WTC11 (cell line): Measurements from ENCODE around the gene SDR9C7. TPM values are rescaled to one million over a fixed set of nuclear protein-coding genes. Genes with fewer than 3 reads are reported as not detected.
"Not testable (repeated sequence)": the region's sequence is repeated elsewhere in the genome, so short reads cannot be mapped to it uniquely, and the experiment has no call there.

Source experiments
- ATAC-seq: fragments of 200-7000 bp; cut with Tn5 transposase; 2 replicates; pipeline ENCODE4 v1.10.0; 2021; ENCODE audit warnings: mild to moderate bottlenecking, moderate library complexity
- CTCF ChIA-PET: fragments of 300-600 bp; sonication (Branson Sonifier 250); formaldehyde crosslinking; loops from one replicate; lab custom pipeline; 2021; ENCODE audit warnings: antibody characterized with exemption; lab: Charles Lee
- POLR2A ChIA-PET: fragments of 350-600 bp; sonication (Branson Sonifier 250); formaldehyde crosslinking; loops from one replicate; lab custom pipeline; 2021; ENCODE audit warnings: antibody characterized with exemption; lab: Charles Lee
- DNase-seq: peaks from one replicate; pipeline ENCODE4 v3.0.0; 2021; ENCODE audit warnings: low spot score
- H3K27ac Mint-ChIP-seq: 2 replicates; pipeline ENCODE4 v1.8.0; 2021; ENCODE audit warnings: mixed read lengths
- H3K27me3 Mint-ChIP-seq: 2 replicates; pipeline ENCODE4 v1.8.0; 2021; ENCODE audit warnings: low read depth, mild to moderate bottlenecking, moderate library complexity, mixed read lengths
- H3K36me3 Mint-ChIP-seq: 2 replicates; pipeline ENCODE4 v1.8.0; 2021; ENCODE audit warnings: mixed read lengths
- H3K4me1 Mint-ChIP-seq: 2 replicates; pipeline ENCODE4 v1.8.0; 2022; ENCODE audit warnings: mixed read lengths
- H3K4me3 Mint-ChIP-seq: 2 replicates; pipeline ENCODE4 v1.8.0; 2021; ENCODE audit warnings: mild to moderate bottlenecking, moderate library complexity, mixed read lengths
- H3K9me3 Mint-ChIP-seq: 2 replicates; pipeline ENCODE4 v1.8.0; 2021; ENCODE audit warnings: mixed read lengths
- CBFB ChIP-seq: sonication (generic); formaldehyde crosslinking; IDR thresholded peaks from 2 replicates; pipeline ENCODE4 v1.8.1; 2022; ENCODE audit warnings: mild to moderate bottlenecking, low read depth, missing genetic modification reagents
- EMX1 ChIP-seq: fragments of 250-450 bp; sonication (Bioruptor Pico); IDR thresholded peaks from 2 replicates; pipeline ENCODE4 v1.8.0; 2021; ENCODE audit warnings: mild to moderate bottlenecking
- GTF2I ChIP-seq: fragments of 250-450 bp; sonication (Bioruptor Pico); conservative IDR thresholded peaks from 2 replicates; pipeline ENCODE4 v1.4.0; 2021; ENCODE audit warnings: mild to moderate bottlenecking
- KAT7 ChIP-seq: sonication (generic); formaldehyde crosslinking; IDR thresholded peaks from 2 replicates; pipeline ENCODE4 v1.8.1; 2023; ENCODE audit warnings: missing genetic modification reagents, mild to moderate bottlenecking, borderline replicate concordance
- MXD4 ChIP-seq: fragments of 250-450 bp; sonication (Bioruptor Pico); IDR thresholded peaks from 2 replicates; pipeline ENCODE4 v1.8.0; 2021; ENCODE audit warnings: mild to moderate bottlenecking, moderate library complexity, borderline replicate concordance
- NFATC4 ChIP-seq: fragments of 250-450 bp; sonication (Bioruptor Pico); IDR thresholded peaks from 2 replicates; pipeline ENCODE4 v1.9.0; 2021; ENCODE audit warnings: mild to moderate bottlenecking
- SMAD4 ChIP-seq: sonication (generic); formaldehyde crosslinking; IDR thresholded peaks from 2 replicates; pipeline ENCODE4 v1.8.0; 2022; ENCODE audit warnings: mild to moderate bottlenecking, missing genetic modification reagents
- ZNF138 ChIP-seq: sonication (generic); formaldehyde crosslinking; conservative IDR thresholded peaks from 2 replicates; pipeline ENCODE4 v1.8.1; 2022; ENCODE audit warnings: mild to moderate bottlenecking, moderate library complexity, missing genetic modification reagents
- ZNF396 ChIP-seq: fragments of 250-450 bp; sonication (Bioruptor Pico); IDR thresholded peaks from 2 replicates; pipeline ENCODE4 v1.8.0; 2021; ENCODE audit warnings: mild to moderate bottlenecking, moderate library complexity, borderline replicate concordance
- ZNF425 ChIP-seq: fragments of 250-450 bp; sonication (Bioruptor Pico); conservative IDR thresholded peaks from 2 replicates; pipeline ENCODE4 v1.9.0; 2021; ENCODE audit warnings: mild to moderate bottlenecking
- ZNF671 ChIP-seq: fragments of 250-450 bp; sonication (Bioruptor Pico); IDR thresholded peaks from 2 replicates; pipeline ENCODE4 v1.8.0; 2021; ENCODE audit warnings: mild to moderate bottlenecking
- total RNA-seq: library from RNA; stranded (reverse); gene quantifications from 3 replicates; pipeline ENCODE4 v1.2.3, GENCODE V29; 2021
- TF ChIP-seq, protein P1 (sequence below): fragments of 250-450 bp; sonication (Bioruptor Pico); IDR thresholded peaks from 2 replicates; pipeline ENCODE4 v1.9.0; 2021; ENCODE audit warnings: mild to moderate bottlenecking
- TF ChIP-seq, protein P2 (sequence below): sonication (generic); formaldehyde crosslinking; IDR thresholded peaks from 2 replicates; pipeline ENCODE4 v1.8.1; 2022; ENCODE audit warnings: mild to moderate bottlenecking, moderate library complexity, missing genetic modification reagents
- TF ChIP-seq, protein P3 (sequence below): sonication (generic); formaldehyde crosslinking; IDR thresholded peaks from 2 replicates; pipeline ENCODE4 v1.8.0; 2022; ENCODE audit warnings: missing genetic modification reagents
- TF ChIP-seq, protein P4 (sequence below): sonication (generic); formaldehyde crosslinking; IDR thresholded peaks from 2 replicates; pipeline ENCODE4 v1.8.0; 2023; ENCODE audit warnings: missing genetic modification reagents

SDR9C7 gene
- total RNA-seq, 1 experiment from 2014 or later = not detected

DNA sequence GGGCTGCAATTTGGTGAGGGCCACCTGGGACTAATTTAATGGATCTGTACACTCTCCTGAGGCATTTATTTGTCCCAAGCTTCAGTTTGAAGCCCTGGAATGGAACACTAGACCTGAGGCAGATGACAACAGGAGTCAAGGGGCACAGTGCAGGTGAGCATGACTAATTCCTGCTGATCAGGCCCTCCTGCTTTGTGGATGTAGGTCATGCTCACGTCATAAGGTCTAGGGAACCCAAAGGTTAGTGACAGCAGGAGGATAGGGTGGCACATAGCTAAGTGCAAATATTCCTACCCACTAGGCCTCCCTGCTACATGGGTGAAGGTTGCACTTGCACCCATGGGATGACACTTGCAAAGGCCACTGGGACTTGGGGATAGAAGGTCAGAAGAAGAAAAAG is 30.8 kb downstream of the SDR9C7 start:
- peaks cover 28% of the 10 kb centered on the region for H3K36me3 Mint-ChIP-seq

GRCh38 chr12:56901313-56901712 is 32.9 kb downstream of the SDR9C7 start:
- ATAC-seq, H3K4me1 Mint-ChIP-seq, H3K27ac Mint-ChIP-seq, CTCF ChIA-PET, POLR2A ChIA-PET, DNase-seq, H3K4me3 Mint-ChIP-seq: not testable (repeated sequence)
- Mint-ChIP-seq H3K9me3 (peaks cover 72% of the 10 kb centered on the region), H3K36me3 (peaks cover 24% of the 10 kb centered on the region), H3K27me3 (peaks cover 14% of the 10 kb centered on the region)

More for the DNA sequence above, 30.8 kb downstream of the SDR9C7 start:
- Mint-ChIP-seq H3K4me1 (no peaks in the 10 kb centered on the region), H3K27ac (no peak overlapping the region)
- TF ChIP-seq KAT7 (CRISPR knock-in tag) = no peak
- no peak for TF ChIP-seq NFATC4 (CRISPR knock-in tag)
- TF ChIP-seq ZNF671 (CRISPR knock-in tag) = no peak
- no peak for TF ChIP-seq GTF2I (CRISPR knock-in tag)
- no peak for TF ChIP-seq MXD4
- TF ChIP-seq ZNF396 (CRISPR knock-in tag) = no peak
- TF ChIP-seq ZNF138 (CRISPR knock-in tag) = no peak
- TF ChIP-seq, protein P1, sequence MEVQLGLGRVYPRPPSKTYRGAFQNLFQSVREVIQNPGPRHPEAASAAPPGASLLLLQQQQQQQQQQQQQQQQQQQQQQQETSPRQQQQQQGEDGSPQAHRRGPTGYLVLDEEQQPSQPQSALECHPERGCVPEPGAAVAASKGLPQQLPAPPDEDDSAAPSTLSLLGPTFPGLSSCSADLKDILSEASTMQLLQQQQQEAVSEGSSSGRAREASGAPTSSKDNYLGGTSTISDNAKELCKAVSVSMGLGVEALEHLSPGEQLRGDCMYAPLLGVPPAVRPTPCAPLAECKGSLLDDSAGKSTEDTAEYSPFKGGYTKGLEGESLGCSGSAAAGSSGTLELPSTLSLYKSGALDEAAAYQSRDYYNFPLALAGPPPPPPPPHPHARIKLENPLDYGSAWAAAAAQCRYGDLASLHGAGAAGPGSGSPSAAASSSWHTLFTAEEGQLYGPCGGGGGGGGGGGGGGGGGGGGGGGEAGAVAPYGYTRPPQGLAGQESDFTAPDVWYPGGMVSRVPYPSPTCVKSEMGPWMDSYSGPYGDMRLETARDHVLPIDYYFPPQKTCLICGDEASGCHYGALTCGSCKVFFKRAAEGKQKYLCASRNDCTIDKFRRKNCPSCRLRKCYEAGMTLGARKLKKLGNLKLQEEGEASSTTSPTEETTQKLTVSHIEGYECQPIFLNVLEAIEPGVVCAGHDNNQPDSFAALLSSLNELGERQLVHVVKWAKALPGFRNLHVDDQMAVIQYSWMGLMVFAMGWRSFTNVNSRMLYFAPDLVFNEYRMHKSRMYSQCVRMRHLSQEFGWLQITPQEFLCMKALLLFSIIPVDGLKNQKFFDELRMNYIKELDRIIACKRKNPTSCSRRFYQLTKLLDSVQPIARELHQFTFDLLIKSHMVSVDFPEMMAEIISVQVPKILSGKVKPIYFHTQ (CRISPR knock-in tag) = no peak
- no peak for TF ChIP-seq SMAD4 (CRISPR knock-in tag)
- no peak for TF ChIP-seq CBFB (CRISPR knock-in tag)
- TF ChIP-seq, all 79 proteins: peak for 0
- ATAC-seq (no peak), DNase-seq (no peak)
- H3K9me3 Mint-ChIP-seq = peaks cover 71% of the 10 kb centered on the region
- ChIA-PET CTCF (no interaction called here), POLR2A (no interaction called here)
- peaks cover 15% of the 10 kb centered on the region for H3K27me3 Mint-ChIP-seq
- no peak overlapping the region for H3K4me3 Mint-ChIP-seq

GRCh38 chr12:56900583-56900982 is 33.6 kb downstream of the SDR9C7 start:
- Mint-ChIP-seq H3K36me3 (peaks cover 24% of the 10 kb centered on the region), H3K27ac (no peak overlapping the region), H3K9me3 (peaks cover 74% of the 10 kb centered on the region), H3K4me1 (no peaks in the 10 kb centered on the region), H3K27me3 (peaks cover 22% of the 10 kb centered on the region), H3K4me3 (no peak overlapping the region)
- TF ChIP-seq GTF2I (CRISPR knock-in tag) (no peak), ZNF425 (CRISPR knock-in tag) (no peak), EMX1 (no peak)
- TF ChIP-seq, protein P2, sequence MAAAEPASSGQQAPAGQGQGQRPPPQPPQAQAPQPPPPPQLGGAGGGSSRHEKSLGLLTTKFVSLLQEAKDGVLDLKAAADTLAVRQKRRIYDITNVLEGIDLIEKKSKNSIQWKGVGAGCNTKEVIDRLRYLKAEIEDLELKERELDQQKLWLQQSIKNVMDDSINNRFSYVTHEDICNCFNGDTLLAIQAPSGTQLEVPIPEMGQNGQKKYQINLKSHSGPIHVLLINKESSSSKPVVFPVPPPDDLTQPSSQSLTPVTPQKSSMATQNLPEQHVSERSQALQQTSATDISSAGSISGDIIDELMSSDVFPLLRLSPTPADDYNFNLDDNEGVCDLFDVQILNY = no peak
- TF ChIP-seq, protein P3, sequence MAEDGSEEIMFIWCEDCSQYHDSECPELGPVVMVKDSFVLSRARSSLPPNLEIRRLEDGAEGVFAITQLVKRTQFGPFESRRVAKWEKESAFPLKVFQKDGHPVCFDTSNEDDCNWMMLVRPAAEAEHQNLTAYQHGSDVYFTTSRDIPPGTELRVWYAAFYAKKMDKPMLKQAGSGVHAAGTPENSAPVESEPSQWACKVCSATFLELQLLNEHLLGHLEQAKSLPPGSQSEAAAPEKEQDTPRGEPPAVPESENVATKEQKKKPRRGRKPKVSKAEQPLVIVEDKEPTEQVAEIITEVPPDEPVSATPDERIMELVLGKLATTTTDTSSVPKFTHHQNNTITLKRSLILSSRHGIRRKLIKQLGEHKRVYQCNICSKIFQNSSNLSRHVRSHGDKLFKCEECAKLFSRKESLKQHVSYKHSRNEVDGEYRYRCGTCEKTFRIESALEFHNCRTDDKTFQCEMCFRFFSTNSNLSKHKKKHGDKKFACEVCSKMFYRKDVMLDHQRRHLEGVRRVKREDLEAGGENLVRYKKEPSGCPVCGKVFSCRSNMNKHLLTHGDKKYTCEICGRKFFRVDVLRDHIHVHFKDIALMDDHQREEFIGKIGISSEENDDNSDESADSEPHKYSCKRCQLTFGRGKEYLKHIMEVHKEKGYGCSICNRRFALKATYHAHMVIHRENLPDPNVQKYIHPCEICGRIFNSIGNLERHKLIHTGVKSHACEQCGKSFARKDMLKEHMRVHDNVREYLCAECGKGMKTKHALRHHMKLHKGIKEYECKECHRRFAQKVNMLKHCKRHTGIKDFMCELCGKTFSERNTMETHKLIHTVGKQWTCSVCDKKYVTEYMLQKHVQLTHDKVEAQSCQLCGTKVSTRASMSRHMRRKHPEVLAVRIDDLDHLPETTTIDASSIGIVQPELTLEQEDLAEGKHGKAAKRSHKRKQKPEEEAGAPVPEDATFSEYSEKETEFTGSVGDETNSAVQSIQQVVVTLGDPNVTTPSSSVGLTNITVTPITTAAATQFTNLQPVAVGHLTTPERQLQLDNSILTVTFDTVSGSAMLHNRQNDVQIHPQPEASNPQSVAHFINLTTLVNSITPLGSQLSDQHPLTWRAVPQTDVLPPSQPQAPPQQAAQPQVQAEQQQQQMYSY (CRISPR knock-in tag) = no peak
- TF ChIP-seq, protein P4, sequence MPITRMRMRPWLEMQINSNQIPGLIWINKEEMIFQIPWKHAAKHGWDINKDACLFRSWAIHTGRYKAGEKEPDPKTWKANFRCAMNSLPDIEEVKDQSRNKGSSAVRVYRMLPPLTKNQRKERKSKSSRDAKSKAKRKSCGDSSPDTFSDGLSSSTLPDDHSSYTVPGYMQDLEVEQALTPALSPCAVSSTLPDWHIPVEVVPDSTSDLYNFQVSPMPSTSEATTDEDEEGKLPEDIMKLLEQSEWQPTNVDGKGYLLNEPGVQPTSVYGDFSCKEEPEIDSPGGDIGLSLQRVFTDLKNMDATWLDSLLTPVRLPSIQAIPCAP (CRISPR knock-in tag) = no peak
- DNase-seq (no peak), ATAC-seq (no peak)
- ChIA-PET CTCF (no interaction called here), POLR2A (no interaction called here)
